HL-60/S4 treated with retinoic acid at 250 ng/mL for 4 days and 3 days (cell line): ENCODE results near the gene PACRG.

Source experiments
- in situ Hi-C: fragments of 300-500 bp; cut with MboI; formaldehyde crosslinking; loops from 2 replicates; pipeline ENCODE4 v1.7.0; 2022; ENCODE audit warnings: low sequenced_read_pairs

Gene PACRG

DNA sequence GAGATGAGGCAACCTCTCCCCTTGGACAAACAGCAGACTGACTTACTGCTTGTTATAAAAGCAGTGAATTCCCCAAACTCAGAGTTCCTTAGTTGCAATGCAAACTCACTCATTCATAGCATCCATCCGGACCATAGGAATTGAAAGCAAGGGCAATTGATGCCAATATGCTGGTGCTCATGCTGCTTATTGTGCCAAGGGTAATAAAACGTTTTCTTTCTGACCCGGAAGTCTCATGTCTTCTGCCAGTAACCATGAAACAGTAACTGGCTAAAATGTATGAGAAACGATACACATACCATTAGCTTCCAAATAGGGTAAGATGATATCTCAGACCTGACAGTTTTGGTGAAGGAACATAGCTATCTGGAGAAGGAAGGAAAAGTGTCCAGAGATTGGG lies 18.3 kb upstream of the PACRG start:
- in situ Hi-C loops: no loop called here

DNA sequence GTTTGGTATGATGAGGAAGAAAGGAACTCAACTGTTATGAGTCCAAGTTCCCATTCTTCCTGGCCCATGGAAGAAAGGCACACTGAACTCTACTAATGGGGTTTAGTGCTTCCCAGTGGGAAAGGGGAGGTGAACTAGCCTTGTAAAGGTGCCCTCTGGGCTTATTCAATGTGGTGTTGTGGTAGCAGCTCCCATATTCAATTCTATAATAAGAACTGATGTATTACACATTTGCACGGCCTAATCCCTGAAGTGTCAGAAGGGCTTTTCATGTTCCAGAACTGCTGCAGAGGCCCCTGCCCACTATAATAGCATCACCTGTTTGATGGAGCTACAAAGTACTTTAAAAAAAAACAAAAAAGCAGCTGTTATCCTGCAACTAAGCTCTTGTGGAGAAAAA lies 17.4 kb upstream of the PACRG start:
- in situ Hi-C loops: no loop called here

DNA sequence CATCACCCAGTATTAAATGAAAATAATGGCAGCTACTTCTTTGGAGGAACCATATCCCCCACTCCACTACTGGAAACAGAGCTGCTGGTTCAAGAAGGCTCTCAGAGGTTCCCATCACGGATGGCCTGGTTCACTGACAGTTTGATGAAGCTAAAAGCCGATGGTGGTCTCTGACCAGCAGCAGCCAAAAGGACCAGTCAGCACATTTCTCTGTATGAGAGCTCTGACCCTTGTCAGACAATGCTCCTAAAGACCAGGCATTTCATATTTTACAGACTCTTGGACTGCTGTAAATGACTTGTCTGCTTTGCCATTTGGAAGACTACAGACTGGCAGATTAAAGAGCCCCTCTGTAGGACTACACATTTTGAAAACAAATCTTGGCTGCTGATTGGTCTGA lies 16.8 kb upstream of the PACRG start:
- in situ Hi-C loops: no loop called here

DNA sequence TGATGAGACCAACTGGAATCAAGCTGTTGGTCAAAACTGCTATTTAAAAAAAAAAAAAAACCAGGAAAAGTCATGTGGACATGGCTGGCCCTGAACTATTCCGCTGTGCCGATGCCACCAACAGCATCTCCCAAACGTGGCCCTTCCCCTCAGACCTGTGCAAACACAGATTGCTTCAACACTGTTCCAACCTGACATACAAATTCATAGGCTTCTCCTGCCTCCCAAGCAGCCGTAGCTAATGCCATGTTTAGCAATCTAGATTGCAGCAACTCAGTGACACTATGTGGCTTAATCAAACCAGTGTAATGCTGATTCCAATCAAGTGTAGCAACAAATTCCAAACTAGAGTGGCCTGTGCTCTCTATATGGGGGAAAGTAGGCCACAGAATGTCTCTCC lies 16.4 kb upstream of the PACRG start:
- in situ Hi-C loops: no loop called here

DNA sequence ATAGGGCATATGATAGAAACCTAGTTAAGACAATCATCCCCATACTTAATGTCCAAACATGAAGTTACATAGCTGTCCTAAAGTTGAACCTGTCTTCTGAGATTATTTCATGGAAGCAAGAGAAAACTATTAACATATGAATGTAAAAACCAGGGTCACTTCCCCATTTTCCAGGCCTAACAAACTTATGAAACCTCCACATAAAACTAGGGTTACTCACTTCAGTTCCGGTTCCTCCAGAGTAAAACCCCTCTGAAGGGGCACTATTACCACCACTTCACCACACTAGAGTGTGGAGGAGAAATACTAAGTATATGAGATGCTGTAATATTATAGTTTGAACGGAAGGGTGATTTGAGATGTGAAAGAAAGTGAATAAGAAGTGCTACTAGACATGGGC lies 15.1 kb upstream of the PACRG start:
- in situ Hi-C loops: no loop called here

DNA sequence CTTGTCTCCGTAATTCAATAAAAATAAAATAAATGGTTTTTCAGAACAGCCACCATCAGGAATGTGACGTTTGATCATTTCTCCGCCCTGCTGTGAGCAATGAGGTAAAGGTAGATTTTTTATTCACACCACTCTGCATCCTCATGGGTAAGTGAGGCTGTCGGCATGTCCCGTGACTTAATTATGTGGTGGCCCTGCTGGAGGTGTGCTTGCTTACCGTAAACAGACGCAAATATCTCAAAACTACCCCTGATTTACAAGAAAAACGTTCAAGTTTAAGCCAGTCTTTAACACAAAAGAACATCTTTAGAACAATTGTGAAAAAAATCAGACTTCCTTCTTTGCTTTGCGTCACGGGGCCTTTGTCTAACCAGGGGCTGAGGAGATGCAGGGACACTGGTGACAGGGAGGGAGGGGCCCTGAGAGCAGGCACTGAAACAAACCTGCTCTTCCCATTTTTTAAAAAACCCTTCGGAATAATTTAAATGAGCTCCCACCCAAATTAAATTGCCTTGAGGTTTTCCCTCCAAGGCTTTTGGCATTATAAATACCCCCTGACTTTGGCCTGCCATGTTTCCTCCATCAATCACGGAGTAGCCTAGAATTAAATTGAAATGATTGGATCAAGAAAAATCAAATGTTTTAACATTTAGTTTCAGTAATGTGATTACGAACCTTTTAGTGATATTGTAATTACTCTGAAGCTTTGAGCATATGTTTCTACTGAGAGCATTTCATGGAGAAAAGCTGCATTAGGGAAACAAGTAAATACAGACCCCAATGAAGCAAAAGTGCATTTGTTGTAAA lies 13.6 kb upstream of the PACRG start:
- in situ Hi-C loops: no loop called here

DNA sequence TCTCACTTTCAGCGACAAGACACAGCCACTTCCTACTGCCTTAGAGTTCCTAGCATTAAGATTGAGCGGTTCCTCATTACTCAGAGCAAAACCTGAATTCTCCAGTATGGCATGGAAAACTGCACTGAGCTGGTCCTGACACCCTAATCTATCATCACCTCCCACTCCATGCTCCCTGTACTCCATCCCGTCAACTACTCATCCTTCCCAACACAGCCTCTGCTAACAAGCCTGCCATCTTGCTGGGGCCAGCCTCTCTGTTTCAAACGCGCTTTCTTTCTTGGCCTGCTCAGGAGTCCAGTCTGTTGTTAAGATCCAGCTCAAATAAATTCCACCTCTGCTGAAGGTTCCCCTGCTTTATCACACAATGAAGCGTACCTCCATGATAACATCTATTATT lies 12.2 kb upstream of the PACRG start:
- in situ Hi-C loops: no loop called here

DNA sequence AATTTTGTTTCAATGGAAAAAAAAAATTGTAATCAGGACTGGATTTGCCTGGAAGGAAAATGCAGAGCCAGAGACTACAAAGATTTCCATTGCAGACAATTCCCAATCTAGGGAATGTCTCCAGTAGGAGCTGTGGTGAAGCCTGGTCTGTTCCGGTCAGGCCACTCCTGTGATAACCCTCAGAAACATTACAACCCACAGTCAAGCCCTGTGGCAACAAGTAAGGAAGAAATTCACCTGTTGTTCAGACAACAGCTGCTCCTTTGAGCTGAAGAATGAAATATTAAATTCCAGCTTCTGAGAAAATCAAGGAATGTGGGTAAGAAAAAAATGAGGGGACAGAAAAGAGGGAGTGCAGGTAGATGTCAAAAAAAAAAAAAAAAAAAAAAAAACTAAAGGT lies 8.2 kb upstream of the PACRG start:
- in situ Hi-C loops: no loop called here

DNA sequence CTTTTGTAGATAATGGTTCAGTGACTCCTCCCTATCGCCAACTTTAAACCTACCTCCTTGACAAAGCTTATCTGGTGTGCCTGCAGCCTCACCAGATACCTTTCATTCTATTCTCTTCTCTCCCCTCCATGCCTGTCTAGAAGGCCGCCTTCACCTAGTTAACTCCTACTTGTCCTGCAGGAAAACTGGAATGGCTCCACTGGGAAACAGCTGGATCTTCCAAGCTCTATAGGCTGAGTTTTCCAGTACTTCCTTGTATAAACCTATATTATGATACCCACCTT lies 6.4 kb upstream of the PACRG start:
- in situ Hi-C loops: no loop called here

DNA sequence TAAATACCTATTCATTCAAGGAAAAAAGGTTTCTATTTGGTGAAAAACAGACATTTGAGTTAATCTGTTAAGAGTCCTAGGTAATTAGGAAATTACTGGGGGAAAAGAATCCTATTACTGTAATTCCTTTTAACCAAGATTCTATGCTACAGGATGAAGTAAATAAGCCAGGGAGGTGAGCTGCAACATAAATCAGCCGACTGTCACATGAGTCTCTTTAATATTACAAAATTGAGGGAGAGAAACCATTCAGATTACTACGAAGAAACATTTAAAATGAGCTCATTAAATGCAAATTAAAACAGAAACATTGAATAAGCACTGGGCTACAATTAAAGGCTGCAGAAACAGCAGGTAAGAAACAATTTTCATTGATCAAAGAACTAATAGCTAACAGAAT lies 5.5 kb upstream of the PACRG start:
- in situ Hi-C loops: no loop called here

DNA sequence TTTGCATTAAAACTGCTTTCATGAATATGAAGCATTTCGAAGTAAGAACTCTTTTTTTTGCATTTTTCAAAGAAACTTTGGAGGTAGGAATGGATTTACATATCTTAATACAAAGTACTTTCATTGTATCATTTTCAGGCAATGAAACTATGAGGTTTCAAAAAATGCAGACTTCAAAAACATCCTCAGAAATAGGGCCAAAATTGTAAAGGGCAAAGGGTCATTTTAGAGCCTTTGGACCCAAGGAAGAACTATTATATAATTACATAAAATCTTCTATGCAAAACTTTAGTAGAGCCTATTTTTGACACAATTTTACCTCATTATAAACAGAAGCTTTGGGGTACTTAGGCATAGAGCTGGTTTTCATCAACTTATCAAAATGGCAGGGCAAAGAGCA lies 5.1 kb upstream of the PACRG start:
- in situ Hi-C loops: no loop called here

DNA sequence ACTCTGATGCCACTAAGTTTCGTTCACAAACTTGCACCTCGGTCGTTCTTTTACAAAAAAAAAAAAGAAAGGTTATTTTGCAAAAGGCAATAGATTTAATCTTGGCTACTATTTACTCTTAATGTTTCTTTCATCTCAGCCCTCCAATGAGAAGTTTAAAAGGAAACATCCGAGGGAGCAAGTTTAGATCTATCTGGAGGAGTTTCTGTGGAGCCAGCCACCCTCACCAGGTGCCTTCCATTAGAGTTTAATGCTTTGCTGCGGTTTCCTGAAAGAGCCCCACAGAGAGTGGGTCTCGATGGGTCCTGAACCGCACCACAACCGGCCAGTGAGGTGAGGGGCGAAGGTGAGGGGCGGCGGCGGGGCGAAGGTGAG lies 840 bp upstream of the PACRG start:
- in situ Hi-C loops: no loop called here

DNA sequence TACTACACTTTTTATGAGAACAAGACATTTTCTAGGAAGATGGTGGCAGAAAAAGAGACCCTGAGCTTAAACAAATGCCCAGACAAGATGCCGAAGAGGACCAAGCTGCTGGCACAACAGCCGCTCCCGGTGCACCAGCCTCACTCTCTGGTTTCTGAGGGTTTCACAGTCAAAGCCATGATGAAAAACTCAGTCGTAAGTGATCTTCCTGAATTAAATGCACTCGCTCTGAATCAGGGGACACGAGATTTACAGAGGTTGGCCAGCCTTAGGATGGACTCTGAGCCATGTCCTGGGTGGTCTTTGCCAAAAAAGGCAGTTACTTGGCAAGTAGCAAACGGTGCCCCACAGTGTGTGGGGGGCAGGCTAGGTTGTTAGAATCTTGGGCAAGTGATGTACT lies 423 bp downstream of the PACRG start:
- in situ Hi-C loops: no loop called here

DNA sequence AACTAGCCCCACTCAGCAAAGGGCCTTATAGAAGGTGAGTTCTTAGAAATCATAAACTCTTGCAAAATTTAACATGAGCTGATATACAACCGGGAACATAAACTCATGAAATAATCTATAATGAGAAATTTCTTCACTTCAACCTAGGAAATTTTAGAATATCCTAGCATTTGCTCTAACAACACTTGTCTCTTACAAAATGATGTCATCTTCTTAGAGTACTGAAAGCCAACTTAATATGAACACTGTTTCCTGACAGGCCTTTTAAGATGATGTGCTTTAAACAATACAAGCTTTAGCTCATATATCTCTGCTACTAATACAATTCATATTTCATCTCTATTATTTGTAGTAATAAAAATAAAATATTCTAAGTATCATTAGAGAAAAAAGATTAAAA lies 932 bp downstream of the PACRG start:
- in situ Hi-C loops: no loop called here

DNA sequence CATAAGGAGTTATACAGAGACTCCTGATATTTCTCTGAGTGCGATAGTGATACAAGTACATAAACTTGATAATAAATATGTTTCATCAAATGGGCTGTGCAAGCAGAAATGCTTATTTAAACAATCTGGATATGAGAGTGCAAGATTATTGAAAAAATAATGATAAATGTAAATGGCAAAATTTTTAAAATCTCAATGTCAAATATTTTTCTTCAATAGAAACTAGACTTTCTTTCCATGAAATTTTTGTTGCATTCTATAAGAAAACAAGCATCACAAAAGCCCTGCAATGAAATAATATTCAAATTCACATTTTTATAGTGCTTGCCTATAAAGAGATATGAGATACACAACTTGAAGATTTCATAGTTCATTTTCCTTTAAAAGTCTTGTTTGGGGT lies 2.7 kb downstream of the PACRG start:
- in situ Hi-C loops: no loop called here

DNA sequence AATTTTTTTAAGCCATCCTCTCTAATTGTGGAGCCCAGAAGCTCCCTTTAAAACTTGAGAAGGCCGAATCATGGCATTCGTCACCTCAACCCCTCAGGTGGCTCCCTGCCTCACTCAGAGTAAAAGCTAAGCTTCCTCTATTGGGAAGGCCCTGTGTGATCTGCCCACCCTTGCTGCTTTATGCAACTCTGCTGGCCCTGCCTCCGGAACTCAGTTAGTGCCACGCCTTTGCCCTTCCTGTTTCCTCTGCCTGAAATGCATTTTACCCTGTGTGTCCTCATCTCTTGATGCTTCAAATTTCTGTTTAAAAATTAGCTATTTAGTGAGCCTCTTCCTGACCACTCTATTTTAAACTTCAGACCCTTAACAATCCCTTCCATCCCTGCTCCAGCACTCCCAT lies 5.7 kb downstream of the PACRG start:
- in situ Hi-C loops: no loop called here

DNA sequence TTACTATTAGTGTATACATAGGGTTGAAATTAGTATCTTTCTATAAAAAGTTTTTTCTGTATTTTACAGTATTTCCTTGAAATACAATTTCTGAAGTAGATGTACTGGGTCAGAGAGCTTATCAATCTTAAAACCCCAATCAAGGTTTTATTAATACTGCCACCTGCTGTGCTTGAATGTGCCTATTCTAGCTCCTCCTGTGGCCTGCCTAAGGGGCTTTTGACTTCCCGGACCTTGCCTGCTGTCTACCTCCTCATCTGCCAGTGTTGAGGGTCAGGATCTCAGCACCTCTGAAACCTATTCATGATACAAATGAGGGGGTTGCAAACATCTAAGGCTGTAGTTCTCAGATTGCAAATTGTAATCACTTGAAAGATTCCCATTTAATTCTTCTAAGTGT lies 9.2 kb downstream of the PACRG start:
- in situ Hi-C loops: no loop called here

DNA sequence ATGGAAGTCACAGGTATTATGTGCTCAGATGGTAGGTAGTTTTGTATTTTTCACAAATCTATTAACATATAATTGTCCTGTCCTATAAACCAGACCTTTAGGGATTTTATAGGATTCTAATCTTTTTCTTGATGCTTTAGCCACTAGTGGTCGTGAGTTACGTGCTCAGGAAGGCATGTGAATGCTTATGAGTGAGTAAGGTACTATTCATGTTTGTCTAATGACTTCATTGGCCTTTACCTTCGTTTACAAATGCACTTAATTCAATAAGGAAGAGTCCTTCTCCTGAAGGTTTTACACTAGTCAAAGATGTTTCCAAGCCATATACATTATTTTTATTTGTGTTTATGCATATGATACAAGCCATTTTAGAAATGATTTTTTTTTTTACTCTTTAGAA lies 23.0 kb downstream of the PACRG start:
- in situ Hi-C loops: no loop called here

DNA sequence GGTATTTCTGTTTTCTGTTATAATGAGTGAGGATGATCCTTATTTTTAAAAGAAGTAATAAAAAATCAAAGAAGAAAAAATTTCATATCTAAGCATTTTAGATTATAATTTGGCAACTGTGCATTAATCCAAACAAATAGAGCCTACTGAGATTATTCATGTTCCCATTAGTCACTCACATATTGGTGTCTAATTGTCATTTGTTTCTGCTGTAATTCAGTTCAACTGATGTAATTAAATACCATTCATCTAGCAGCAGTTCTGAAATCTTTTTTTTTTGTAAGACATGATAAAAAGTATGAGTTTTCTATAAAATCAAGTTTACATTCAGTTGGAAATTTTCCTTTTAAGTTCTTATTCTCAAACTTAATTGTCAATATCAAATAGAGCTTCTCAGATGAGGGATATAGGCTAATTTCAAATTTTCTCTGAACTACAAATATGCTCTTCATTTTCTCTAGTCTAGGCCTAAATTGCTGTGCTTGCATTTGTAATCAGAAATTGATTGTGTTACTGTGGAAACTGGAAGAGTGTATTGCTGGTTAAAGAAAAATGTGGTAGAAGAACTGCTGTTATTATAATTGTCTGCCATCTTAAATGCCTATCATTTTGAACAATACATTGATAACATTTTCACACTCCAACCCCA lies 23.6 kb downstream of the PACRG start:
- in situ Hi-C loops: no loop called here

DNA sequence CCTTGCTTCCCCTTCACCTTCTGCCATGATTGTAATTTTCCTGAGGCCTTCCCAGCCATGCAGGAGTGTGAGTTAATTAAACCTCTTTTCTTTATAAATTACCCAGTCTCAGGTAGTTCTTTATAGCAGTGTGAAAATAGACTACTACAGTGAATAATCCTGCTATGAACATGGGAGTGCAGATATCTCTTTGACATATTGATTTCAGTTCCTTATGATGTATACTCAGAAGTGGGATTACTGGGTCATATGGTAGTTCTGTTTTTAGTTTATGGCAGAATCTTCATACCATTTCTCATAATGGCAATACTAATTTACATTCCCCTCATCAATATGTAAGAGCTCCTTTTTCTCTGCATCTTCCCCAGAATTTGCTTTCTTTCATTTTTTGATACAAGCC lies 26.0 kb downstream of the PACRG start:
- in situ Hi-C loops: no loop called here

DNA sequence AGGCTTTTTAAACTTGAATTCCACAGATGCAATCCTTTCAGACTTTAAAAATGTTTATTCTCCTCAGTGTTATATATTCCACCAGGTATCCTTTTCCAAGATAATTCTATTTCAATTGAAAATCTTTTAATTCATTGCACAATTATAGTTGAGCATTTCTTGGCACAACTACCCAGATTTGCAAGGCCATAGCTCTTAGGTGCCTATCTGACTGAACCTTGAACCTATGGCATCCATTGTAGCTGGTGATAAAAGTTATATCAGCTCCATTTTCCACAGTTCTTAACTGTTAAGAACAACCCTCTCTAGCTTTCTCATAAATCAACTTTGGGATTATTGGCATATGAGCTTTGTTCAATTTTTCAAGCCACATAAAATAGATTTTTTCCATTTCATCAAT lies 42.4 kb downstream of the PACRG start:
- in situ Hi-C loops: no loop called here

DNA sequence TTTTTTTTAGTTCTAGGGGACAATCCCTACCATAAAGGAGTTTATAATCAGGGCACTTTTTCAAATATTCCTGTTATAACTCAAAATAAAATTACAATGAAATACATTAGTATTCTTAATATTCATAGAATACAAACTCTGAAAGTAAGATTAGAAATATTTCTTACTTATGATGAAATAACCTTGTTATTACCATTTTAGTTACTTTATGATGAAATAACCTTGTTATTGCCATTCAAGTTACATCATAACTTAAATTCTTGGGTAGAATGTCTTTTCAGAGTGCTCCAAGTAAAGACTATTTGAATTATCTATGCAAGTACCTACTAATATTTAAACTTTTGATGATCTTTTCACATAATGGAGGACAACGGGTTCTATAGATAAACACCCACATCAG lies 43.2 kb downstream of the PACRG start:
- in situ Hi-C loops: no loop called here

DNA sequence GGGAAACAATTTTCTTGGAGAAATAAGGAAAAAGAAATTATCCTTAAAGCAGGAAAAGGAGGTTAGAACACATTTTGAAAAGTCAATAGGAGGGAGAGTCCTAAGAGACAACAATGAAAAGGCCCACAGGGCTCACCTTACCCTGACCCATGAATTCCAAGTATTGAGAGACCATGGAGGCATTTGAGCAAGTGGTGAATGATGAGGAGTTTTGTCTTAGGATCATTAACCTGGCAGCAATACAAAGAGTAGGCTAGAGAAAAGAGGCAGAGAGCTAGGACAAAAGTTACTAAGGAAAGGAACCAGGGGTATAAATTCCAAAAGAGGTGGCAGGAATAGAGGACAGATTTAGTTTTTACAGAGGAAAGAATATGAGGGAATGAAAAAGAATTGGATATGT lies 44.7 kb downstream of the PACRG start:
- in situ Hi-C loops: no loop called here
